Activated CD8-positive, alpha-beta T cell treated with anti-CD3 and anti-CD28 coated beads for 36 hours (primary cell): Measurements from ENCODE around the gene TMEM203. TPM values are rescaled to one million over a fixed set of nuclear protein-coding genes. Genes with fewer than 3 reads are reported as not detected.

ENCODE experiments used
- ATAC-seq: fragments of 200-7000 bp; cut with Tn5 transposase; one replicate; pipeline ENCODE4 v1.10.0; 2021; ENCODE audit warnings: mild to moderate bottlenecking, moderate library complexity
- CTCF ChIA-PET: fragments of 350-600 bp; sonication (Branson Sonifier 250); formaldehyde crosslinking; loops from one replicate; lab custom pipeline; 2021; ENCODE audit warnings: antibody characterized with exemption; lab: Charles Lee
- POLR2A ChIA-PET: fragments of 350-600 bp; sonication (Branson Sonifier 250); formaldehyde crosslinking; loops from one replicate; lab custom pipeline; 2021; ENCODE audit warnings: antibody characterized with exemption; lab: Charles Lee
- DNase-seq: peaks from one replicate; pipeline ENCODE4 v3.0.0-alpha.2; 2020
- H3K27ac Mint-ChIP-seq: one replicate; pipeline ENCODE4 v1.8.0; 2021; ENCODE audit warnings: mild to moderate bottlenecking, mixed read lengths
- H3K27me3 Mint-ChIP-seq: one replicate; pipeline ENCODE4 v1.8.0; 2021; ENCODE audit warnings: mixed read lengths
- H3K36me3 Mint-ChIP-seq: one replicate; pipeline ENCODE4 v1.8.0; 2021; ENCODE audit warnings: low read depth, mixed read lengths
- H3K4me1 Mint-ChIP-seq: one replicate; pipeline ENCODE4 v1.8.0; 2021; ENCODE audit warnings: low read depth, mixed read lengths
- H3K4me3 Mint-ChIP-seq: one replicate; pipeline ENCODE4 v1.8.0; 2021; ENCODE audit warnings: mild to moderate bottlenecking, moderate library complexity, mixed read lengths
- H3K9me3 Mint-ChIP-seq: one replicate; pipeline ENCODE4 v1.8.0; 2021; ENCODE audit warnings: mixed read lengths
- CTCF ChIP-seq: fragments of 200-600 bp; IDR thresholded peaks from one replicate; pipeline ENCODE4 v1.8.0; 2022; ENCODE audit warnings: antibody characterized with exemption, mild to moderate bottlenecking
- intact Hi-C: fragments of 100-400 bp; cut with micrococcal nuclease; formaldehyde crosslinking; loops from one replicate; pipeline ENCODE4 v1.10.0; 2022
- total RNA-seq, 2 experiments: library from RNA; stranded (reverse); gene quantifications; one replicate each; pipeline ENCODE4 v1.2.3, GENCODE V29; 2021

TMEM203 gene
- total RNA-seq, 2 experiments from 2014 or later, result 29.4 to 29.9 TPM

DNA sequence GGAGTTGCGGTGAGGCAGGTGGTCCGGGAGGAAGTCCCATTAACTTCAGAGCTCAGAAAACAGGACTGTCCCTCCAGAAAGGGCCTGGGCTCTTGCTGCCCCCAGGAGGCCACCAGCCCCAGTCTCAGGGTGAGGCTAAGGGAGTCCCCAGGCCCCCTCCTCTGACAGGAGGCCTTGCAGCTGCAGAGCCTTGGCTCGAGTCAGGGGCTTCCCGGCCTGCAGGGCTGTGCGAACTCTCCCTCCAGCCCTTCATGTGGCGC lies 42.4 kb upstream of the TMEM203 start:
- Mint-ChIP-seq H3K4me1 (peaks cover 11% of the 10 kb centered on the region), H3K27ac (no peak overlapping the region), H3K9me3 (no peaks in the 10 kb centered on the region), H3K27me3 (no peaks in the 10 kb centered on the region), H3K36me3 (peaks cover 11% of the 10 kb centered on the region), H3K4me3 (no peak overlapping the region)
- no peak for TF ChIP-seq CTCF
- intact Hi-C loops, result no loop called here
- DNase-seq, result no peak
- ATAC-seq, result no peak
- CTCF ChIA-PET, result interaction anchor here (0.9 kb wide), 1 partner anchor 11 kb away, joined by 3 read pairs; no protein-coding TSS in a partner anchor
- POLR2A ChIA-PET, result interaction anchor here (0.7 kb wide), 1 partner anchor 9 kb away, joined by 3 read pairs; no protein-coding TSS in a partner anchor

- no peaks in the 10 kb centered on the region for H3K27me3 Mint-ChIP-seq
- no peaks in the 10 kb centered on the region for H3K9me3 Mint-ChIP-seq
- no peak for TF ChIP-seq CTCF
- H3K36me3 Mint-ChIP-seq, result peaks cover 16% of the 10 kb centered on the region
- intact Hi-C loops, result no loop called here
- no peak overlapping the region for H3K4me3 Mint-ChIP-seq
- ChIA-PET CTCF (interaction anchor here (0.9 to 1.1 kb wide), 2 partner anchors 11 to 20 kb away, joined by 3 read pairs; partner anchors contain the start of gene RNF224), POLR2A (interaction anchor here (0.7 kb wide), 1 partner anchor 9 kb away, joined by 3 read pairs; no protein-coding TSS in a partner anchor)
- ATAC-seq (no peak), DNase-seq (no peak)
- H3K4me1 Mint-ChIP-seq, result peaks cover 16% of the 10 kb centered on the region
- no peak overlapping the region for H3K27ac Mint-ChIP-seq
Observed at GRCh38 chr9:137247135-137247915, 41.9 kb upstream of the TMEM203 start.

- H3K36me3 Mint-ChIP-seq, result peaks cover 25% of the 10 kb centered on the region
- H3K4me3 Mint-ChIP-seq, result no peak overlapping the region
- no peak for TF ChIP-seq CTCF
- intact Hi-C loops, result no loop called here
- no peaks in the 10 kb centered on the region for H3K27me3 Mint-ChIP-seq
- CTCF ChIA-PET, result interaction anchor here (1.0 to 1.7 kb wide), 2 partner anchors 9 to 178 kb away, joined by 3 to 6 read pairs; no protein-coding TSS in a partner anchor
- no peaks in the 10 kb centered on the region for H3K9me3 Mint-ChIP-seq
- no peak overlapping the region for H3K27ac Mint-ChIP-seq
- ATAC-seq (no peak), DNase-seq (no peak)
- POLR2A ChIA-PET, result interaction anchor here (1.1 to 1.4 kb wide), 2 partner anchors 10 kb away, joined by 3 to 4 read pairs; partner anchors contain the start of gene NELFB
- H3K4me1 Mint-ChIP-seq, result peaks cover 21% of the 10 kb centered on the region
Observed at GRCh38 chr9:137245450-137246421, 40.3 kb upstream of the TMEM203 start.

- H3K27me3 Mint-ChIP-seq, result no peaks in the 10 kb centered on the region
- no peak overlapping the region for H3K27ac Mint-ChIP-seq
- no peaks in the 10 kb centered on the region for H3K9me3 Mint-ChIP-seq
- H3K36me3 Mint-ChIP-seq, result peaks cover 25% of the 10 kb centered on the region
- peaks cover 21% of the 10 kb centered on the region for H3K4me1 Mint-ChIP-seq
- no peak for TF ChIP-seq CTCF
- DNase-seq, result no peak
- H3K4me3 Mint-ChIP-seq, result no peak overlapping the region
- intact Hi-C loops, result no loop called here
- no peak for ATAC-seq
- CTCF ChIA-PET, result interaction anchor here (1.0 to 1.7 kb wide), 2 partner anchors 8 to 177 kb away, joined by 3 to 6 read pairs; no protein-coding TSS in a partner anchor
- POLR2A ChIA-PET, result interaction anchor here (1.1 to 7.6 kb wide), 3 partner anchors 9 to 115 kb away, joined by 3 to 113 read pairs (median 3); partner anchors contain the start of genes NELFB and STPG3
Observed at GRCh38 chr9:137244486-137245449, 39.3 kb upstream of the TMEM203 start.
